Cerebellar cortex (tissue), 1 donor: ENCODE results near the gene CTNNA1.
A peak's percentile ranks its signal among the peaks of the same experiment; 100 is the strongest.
"Not testable (repeated sequence)": the region's sequence is repeated elsewhere in the genome, so short reads cannot be mapped to it uniquely, and the experiment has no call there.

ENCODE experiments used
- DNase-seq: peaks from one replicate; pipeline ENCODE4 v3.0.0-alpha.2; 2015; ENCODE audit warnings: low spot score

The CTNNA1 gene

GRCh38 chr5:138809391-138809790 lies 56.2 kb downstream of the CTNNA1 start:
- no peak for DNase-seq

GRCh38 chr5:138810861-138811260 lies 57.6 kb downstream of the CTNNA1 start:
- not testable (repeated sequence) for DNase-seq

GRCh38 chr5:138815529-138815928 lies 62.3 kb downstream of the CTNNA1 start:
- DNase-seq = no peak

GRCh38 chr5:138817241-138817640 lies 64.0 kb downstream of the CTNNA1 start:
- no peak for DNase-seq

DNA sequence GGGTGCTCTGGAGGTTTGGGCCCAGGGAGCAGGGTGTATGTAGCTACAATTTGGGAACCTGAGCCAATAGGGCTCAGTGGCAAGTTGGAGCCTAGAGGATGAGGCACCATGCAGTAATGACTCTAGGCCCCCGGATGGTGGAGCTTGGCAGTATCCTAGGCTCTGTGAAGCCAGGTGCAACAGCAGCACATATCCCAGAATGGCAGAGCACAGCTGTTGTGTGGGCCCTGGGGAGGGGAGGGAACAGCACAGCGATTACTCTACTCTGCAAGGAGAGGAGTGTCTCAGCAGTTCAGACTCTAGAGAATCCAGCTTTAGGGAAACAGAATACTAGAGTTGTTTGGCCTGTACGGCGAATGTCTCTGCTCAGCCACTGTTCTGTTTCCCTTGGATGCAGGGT lies 65.9 kb downstream of the CTNNA1 start:
- no peak for DNase-seq

DNA sequence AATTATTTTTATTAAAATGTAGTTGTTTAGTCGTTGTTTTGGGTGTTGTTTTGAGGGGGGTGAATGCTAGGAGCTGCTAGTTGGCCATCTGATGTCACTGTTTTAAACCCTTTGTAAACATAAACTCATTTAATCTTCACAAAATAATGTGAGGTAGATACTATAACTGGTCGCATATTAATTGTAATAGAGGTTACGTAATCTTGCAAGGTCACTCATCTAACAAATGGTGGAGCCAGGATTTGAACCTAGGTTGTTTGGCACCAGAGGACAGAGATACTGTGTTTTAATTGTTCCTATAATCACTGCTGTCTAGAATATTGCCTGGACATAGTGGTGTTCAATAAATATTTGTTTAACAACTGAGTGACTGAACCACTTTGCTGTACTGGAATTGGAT lies 67.5 kb downstream of the CTNNA1 start:
- no peak for DNase-seq

DNA sequence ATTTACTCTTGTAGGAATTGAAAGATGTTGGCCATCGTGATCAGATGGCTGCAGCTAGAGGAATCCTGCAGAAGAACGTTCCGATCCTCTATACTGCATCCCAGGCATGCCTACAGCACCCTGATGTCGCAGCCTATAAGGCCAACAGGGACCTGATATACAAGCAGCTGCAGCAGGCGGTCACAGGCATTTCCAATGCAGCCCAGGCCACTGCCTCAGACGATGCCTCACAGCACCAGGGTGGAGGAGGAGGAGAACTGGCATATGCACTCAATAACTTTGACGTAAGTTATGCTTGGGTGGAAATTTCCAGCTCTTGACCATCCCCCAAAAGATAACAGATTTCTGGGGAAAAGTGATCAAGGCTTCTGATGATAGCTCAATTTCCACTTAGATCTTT lies 71.3 kb downstream of the CTNNA1 start:
- no peak for DNase-seq

DNA sequence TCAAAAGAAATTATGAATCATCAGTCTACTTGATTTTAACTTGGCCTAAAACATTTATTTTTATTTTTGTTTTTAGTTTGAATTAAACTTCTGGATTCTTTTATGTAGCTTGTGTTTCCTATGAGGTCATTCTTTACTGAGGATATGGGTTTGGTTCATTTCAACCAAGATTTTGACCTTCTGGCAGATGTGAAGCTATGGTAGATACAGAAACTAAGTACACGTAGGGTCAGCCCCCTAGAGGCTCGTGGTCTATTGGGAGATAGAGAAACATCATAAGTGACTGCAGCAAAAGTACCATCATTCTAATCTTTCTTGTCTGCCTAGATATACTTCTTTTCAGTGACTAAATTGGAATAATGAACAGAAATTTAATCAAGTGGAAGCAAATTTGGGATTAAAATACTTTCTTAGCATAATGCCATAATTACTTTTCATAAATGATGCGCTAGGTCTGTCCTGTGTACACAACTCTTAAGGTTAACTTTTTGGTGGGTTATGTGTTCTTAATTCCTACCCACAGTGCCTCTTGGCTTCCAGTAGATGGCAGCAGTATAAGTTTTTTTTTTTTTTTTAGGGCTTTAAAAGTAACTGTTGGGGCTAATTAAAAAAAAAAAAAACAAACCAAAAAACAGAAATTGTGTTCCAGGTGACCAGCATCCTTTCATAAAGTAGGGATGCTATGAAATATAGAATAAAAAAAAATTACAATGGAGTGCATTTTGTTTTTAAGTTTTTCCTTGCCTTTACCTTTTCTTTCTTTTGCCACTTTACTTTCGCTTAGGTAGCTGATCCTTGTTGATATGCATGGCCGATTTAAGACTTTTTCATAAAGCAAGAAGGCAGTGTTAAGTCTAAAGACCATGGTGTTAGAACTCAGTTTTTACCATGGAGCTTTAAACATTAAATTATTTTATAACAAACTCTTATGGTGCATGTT lies 72.0 kb downstream of the CTNNA1 start:
- peak; percentile 37 for DNase-seq

DNA sequence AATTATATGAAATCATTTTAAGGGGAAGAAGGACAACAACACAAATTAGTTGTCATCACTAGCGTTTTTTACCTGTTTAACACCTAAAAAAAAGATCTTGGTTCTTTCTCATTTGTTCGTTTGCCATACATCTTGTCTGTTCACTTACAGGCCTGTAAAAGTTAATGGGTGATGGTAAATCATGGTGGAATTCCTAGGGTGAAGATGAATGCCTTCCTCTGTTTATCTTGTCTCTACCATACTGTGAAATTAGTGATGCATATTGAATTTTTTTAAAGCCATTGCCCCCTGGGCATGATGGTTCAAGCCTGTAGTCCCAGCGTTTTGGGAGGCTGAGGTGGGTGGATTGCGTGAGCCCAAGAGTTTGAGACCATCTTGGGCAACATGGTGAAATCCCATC lies 75.3 kb downstream of the CTNNA1 start:
- no peak for DNase-seq

- DNase-seq = no peak
Observed at GRCh38 chr5:138829341-138829740, 76.1 kb downstream of the CTNNA1 start.

- no peak for DNase-seq
Observed at GRCh38 chr5:138831703-138832102, 78.5 kb downstream of the CTNNA1 start.

- no peak for DNase-seq
Observed at GRCh38 chr5:138832218-138832617, 79.0 kb downstream of the CTNNA1 start.

DNA sequence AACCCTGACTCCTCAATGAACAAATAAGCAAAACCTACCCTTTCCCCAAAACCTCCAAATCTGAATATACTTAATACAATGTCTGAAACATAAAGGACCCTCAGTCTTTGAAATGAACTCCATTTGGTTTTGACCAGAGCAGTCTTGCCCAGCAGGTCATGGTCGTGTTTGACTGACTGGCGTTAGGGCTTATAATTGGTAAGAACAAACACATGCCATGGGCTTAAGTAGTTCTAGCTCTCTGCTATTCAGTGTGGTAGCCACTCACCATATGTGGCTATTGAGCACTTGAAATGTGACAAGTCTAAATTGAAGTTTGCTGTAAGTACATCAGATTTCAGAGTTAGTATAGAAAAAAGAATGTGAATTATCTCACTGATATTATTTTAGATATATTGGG lies 79.9 kb downstream of the CTNNA1 start:
- DNase-seq = no peak

GRCh38 chr5:138833726-138834480 lies 80.7 kb downstream of the CTNNA1 start:
- no peak for DNase-seq

- DNase-seq = not testable (repeated sequence)
Observed at GRCh38 chr5:138834853-138835252, 81.6 kb downstream of the CTNNA1 start.

DNA sequence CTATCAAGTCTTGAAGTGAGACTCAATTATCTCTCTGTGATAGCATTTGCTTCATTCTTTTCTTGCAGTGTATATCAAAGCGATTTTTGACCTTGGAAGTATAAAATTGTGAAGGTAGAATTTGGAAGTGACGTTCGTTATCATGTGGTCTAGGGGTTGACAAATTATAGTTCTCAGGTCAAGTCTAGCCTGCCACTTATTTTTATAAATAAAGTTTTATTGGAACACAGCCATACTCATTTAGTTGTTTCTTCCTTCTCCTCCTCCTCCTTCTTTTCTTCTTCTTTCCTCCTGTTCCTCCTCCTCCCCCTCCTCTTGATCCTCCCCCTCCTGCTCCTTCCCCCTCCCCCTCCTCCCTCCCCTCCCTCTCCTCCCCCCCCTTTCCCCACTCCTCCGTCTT lies 83.9 kb downstream of the CTNNA1 start:
- no peak for DNase-seq

DNA sequence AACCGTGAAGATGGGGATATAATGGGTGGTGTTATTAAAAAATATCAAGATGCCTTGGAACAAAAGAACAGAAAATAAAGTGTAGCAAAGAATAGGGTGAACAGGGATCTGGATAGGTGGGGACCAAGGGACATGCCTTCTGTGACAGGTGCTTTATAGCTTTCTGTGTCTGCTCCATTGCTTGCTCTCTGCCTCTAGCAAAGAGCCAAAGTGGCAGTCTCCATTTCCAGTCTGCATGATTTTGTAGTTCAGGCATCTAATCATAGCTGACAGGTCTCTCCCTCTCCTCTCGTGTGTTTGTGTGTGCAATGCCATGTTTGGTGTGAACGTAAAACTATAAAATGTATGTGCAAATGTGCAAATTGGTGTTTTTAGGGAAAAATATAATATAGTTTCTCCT lies 86.9 kb downstream of the CTNNA1 start:
- DNase-seq = no peak

DNA sequence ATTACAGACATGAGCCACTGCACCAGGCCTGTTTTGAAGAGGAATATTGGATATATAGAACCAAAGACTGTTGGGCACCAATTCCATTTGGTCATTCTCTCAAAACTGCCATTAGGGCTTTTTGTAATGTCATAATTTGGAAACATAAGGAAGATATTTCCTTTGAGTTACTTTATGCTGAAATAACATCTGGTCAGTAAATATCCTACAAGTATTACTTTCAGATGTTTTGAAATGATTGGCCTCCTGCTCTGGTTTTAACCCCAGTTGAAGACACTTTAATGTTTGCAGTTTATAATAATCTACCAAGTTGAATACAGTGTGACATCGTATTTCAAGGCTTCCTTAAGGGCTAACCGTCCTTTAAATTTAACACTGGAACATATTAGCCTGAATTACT lies 88.3 kb downstream of the CTNNA1 start:
- no peak for DNase-seq

DNA sequence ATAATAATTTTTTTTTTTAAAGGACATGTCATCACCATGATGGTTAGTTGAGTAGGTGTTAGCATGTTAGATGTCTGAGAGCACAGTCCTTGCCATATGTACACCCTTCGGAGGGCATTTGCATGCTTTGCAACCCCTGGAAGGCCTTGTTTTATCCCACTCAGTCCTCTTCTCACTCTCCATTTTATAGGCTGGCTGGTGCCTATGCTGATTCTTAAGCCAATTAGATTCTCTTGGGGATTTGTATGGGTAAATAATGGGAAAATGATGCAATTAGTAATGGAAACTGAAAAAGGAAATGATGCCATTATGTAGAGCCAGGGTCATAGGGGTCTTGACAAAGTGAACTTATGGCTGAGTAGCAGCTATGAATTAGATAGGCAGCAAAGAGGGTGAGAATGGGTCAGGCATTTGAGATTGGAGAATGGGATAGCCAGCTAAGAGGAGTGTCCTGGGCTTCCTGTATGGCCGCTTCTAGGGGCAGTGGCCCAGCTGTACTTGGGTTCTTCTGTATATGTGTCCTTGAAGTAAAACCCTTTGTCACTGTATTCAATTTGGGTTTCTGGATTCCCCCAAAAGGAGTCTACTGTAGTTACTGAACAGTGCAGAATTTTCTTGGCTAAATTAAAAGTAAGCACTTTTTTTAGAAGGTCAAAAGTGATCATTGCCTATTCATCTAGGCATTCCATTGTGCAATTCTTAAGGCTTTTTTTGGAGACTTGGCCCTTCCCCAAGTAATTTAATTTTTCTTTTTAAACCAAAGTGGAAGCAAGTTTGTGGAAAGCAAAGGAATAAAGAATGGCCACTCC lies 90.3 kb downstream of the CTNNA1 start:
- DNase-seq = no peak

DNA sequence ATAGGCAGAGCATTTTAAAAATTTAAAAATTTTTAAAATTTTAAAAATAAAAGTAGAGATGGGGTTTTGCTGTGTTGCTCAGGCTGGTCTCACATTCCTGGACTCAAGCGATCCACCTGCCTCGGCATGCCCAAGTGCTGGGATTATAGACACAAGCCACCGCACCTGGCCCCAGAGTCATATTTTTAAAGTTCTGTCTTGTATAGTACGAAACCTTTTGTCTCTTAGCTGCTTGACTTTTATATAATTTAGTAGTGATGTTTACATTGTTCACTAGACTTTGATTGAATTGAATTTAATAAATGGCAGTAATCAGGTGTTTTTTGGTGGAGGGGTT lies 90.9 kb downstream of the CTNNA1 start:
- no peak for DNase-seq

GRCh38 chr5:138844812-138845513 lies 91.7 kb downstream of the CTNNA1 start:
- no peak for DNase-seq

GRCh38 chr5:138849439-138849838 lies 96.2 kb downstream of the CTNNA1 start:
- no peak for DNase-seq
